ENCODE measurements around the gene LRCH4.
"Not testable (repeated sequence)": the region's sequence is repeated elsewhere in the genome, so short reads cannot be mapped to it uniquely, and the experiment has no call there.

The LRCH4 gene

DNA sequence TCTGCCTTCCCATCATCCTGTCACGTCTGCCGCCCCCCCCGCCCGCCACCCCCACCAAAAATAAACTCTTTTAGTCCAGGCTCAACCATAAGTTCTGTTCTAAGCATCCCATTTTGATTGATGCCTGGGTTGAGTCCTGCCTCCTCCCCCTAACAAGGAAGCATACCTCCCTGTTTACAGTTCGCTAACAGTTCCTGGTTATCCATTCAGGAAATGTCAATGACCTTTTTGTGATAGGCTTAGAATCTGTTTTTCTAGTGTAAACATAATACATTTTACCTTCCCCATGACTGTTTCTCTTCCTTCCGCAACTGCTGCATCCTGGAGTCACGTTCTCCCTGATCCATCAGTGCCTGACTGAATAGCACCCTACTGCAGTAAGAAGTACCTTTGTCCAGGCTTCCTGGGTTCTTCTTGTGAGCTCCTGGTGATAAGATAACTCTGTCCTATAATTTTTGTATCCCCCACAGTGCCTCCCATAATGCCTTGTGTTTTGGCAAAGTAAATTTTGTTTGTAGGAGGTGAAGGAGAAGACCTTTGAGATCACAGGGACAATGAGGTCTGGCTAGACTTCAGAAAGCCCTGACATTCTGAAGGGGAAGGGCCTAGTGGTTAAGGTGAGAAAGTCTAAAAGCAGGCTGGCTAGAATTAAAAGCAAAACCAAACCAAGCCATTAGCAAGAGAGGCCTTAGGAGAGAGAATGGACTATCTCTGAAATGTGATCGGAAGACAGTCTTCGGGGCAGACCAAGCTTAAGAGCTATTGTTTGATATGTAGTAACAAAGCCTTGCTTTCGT, 39.6 kb downstream of the LRCH4 start:
- no peak overlapping the region for H3K4me3 ChIP-seq (ENCODE audit: low read depth, low read length)
- no peak for DNase-seq (ENCODE audit: low read depth)
- TF ChIP-seq, protein P1, sequence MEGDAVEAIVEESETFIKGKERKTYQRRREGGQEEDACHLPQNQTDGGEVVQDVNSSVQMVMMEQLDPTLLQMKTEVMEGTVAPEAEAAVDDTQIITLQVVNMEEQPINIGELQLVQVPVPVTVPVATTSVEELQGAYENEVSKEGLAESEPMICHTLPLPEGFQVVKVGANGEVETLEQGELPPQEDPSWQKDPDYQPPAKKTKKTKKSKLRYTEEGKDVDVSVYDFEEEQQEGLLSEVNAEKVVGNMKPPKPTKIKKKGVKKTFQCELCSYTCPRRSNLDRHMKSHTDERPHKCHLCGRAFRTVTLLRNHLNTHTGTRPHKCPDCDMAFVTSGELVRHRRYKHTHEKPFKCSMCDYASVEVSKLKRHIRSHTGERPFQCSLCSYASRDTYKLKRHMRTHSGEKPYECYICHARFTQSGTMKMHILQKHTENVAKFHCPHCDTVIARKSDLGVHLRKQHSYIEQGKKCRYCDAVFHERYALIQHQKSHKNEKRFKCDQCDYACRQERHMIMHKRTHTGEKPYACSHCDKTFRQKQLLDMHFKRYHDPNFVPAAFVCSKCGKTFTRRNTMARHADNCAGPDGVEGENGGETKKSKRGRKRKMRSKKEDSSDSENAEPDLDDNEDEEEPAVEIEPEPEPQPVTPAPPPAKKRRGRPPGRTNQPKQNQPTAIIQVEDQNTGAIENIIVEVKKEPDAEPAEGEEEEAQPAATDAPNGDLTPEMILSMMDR (IDR thresholded peaks at IDR 0.05; ENCODE audit: low read depth, low read length): no peak
- TF ChIP-seq, protein P2, sequence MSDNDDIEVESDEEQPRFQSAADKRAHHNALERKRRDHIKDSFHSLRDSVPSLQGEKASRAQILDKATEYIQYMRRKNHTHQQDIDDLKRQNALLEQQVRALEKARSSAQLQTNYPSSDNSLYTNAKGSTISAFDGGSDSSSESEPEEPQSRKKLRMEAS (IDR thresholded peaks at IDR 0.05; ENCODE audit: low read depth, low read length): no peak
- TF ChIP-seq MYC (IDR thresholded peaks at IDR 0.05; ENCODE audit: low read depth, low read length) (no peak), POLR2A (IDR thresholded peaks at IDR 0.05; ENCODE audit: extremely low read depth, insufficient read length) (no peak)

DNA sequence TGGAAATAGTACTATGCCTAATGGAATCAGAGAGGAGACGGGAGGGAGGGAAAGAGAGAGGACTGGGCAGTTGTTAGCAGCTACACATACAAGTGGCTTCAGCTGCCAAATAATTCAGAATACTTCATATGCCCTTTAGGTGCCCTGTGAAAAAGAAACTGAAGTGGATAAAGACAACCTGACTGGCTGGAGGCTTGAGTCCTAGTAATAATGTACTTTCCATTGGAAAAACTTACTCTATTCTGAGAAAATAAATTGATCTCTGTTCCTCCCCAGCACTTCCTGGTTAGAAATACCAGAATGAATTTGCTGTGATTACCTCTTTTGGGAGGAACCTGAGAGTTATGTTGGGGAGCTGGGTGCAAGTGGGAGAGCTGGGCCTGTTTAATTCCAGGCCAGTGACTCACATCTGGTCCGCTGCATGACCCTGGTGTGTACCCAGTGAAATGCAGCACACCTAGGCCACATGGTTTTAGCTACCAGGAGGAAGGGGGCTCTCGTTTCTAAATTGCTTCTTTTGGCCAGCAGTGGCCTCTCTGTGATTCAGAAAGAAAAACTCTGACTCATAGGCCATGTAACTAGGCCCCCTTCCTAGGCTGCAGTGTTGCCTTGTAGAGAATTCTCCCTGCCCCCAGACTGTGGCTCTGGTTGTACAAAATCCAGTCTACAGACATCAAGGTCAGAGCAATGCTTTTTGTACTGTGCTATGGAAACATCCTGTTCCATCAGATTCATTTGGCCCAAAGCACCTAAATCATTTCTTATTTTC, 40.4 kb downstream of the LRCH4 start:
- DNase-seq (ENCODE audit: low read depth): peak; percentile 56
- H3K4me3 ChIP-seq (ENCODE audit: low read depth, low read length): no peak overlapping the region
- TF ChIP-seq, protein P1 (IDR thresholded peaks at IDR 0.05; ENCODE audit: low read depth, low read length): no peak
- TF ChIP-seq, protein P2 (IDR thresholded peaks at IDR 0.05; ENCODE audit: low read depth, low read length): peak; percentile 38; the same call in 1 of the 2 replicates

DNA sequence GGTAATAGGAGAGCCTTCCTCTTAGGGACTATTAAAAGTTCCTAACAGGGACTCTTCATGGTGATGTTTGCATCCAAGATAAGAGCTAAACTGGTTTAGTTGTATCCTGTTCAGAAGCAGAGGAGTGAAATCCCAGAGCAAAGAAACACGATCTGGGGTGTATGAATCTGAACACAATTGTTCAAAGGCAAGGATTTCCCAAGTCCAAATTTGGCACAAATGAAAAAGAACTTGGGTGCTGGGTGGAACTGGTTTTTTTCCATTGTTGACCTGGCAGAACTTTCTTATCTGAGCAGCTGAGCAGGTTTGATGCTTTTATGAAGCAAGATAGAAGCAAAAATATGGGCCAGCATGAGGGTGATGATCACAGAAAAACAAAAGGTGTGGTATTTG, 41.0 kb downstream of the LRCH4 start:
- H3K4me3 ChIP-seq (ENCODE audit: low read depth, low read length): no peak overlapping the region
- DNase-seq (ENCODE audit: low read depth): no peak
- TF ChIP-seq, protein P2 (IDR thresholded peaks at IDR 0.05; ENCODE audit: low read depth, low read length): no peak
- TF ChIP-seq POLR2A (IDR thresholded peaks at IDR 0.05; ENCODE audit: extremely low read depth, insufficient read length): no peak
- TF ChIP-seq, protein P1 (IDR thresholded peaks at IDR 0.05; ENCODE audit: low read depth, low read length): no peak

DNA sequence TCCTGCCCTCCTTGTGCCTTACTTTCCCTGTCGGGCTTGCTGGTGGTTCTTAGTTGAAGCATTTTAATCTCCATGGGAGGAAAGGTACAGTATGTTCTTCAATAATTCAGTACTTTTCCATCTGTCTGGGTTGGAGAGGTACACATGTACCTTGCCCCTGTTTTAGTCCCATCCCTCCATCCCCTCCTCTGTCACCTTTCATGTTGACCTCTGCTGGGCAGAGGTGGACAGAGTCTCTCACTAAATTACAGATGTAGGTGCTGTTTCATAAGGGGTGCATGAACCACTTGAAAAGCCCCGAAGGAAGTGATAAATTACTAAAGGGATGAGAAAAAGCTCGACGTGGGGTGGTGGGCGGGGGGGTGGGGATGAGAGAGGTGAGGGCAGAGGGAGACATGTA, 41.5 kb downstream of the LRCH4 start:
- no peak for DNase-seq (ENCODE audit: low read depth)
- no peak for TF ChIP-seq POLR2A (IDR thresholded peaks at IDR 0.05; ENCODE audit: extremely low read depth, insufficient read length)
- TF ChIP-seq, protein P1 (IDR thresholded peaks at IDR 0.05; ENCODE audit: low read depth, low read length): no peak
- TF ChIP-seq, protein P2 (IDR thresholded peaks at IDR 0.05; ENCODE audit: low read depth, low read length): no peak
- TF ChIP-seq MYC (IDR thresholded peaks at IDR 0.05; ENCODE audit: low read depth, low read length): no peak
- H3K4me3 ChIP-seq (ENCODE audit: low read depth, low read length): no peak overlapping the region

DNA sequence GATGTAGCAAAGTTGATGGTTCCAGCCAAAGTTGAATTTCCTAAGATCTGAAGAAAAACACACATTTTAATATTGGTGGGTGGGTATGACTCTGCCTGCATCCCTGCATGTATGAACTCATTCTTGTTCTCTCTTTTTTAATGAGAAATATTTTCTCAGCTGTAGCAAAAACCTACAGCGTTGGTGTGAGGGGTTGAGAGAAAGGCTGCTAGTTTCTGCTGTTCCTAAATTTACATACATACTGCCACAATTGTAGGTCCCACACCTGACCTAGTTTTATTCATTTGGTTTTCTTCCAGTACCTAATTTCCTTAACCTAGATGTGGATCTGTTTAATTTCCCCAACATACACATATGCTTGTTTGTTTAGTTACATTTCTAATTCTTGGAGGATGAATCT, 42.3 kb downstream of the LRCH4 start:
- H3K4me3 ChIP-seq (ENCODE audit: low read depth, low read length): no peak overlapping the region
- DNase-seq (ENCODE audit: low read depth): no peak

DNA sequence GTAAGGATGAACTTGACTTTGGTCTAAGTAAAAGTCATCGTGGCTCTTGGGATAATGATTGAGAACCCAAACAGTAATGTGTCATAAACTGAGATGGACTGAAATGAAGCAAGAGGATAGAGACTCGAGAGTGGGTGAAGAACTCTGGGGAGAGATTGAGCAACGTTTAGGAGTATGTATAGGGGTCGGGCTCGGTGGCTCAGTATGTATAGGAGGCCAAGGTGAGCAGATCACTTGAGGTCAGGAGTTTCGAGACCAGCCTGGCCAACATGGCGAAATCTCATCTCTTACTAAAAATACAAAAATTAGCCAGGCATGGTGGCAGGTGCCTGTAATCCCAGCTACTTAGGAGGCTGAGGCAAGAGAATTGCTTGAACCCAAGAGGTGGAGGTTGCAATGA, 44.6 kb downstream of the LRCH4 start:
- not testable (repeated sequence) for H3K4me3 ChIP-seq (ENCODE audit: low read depth, low read length)
- DNase-seq (ENCODE audit: low read depth): peak; percentile 69

More for the DNA sequence above, 42.3 kb downstream of the LRCH4 start:
- no peak for TF ChIP-seq POLR2A (IDR thresholded peaks at IDR 0.05; ENCODE audit: extremely low read depth, insufficient read length)
- TF ChIP-seq, protein P2 (IDR thresholded peaks at IDR 0.05; ENCODE audit: low read depth, low read length): no peak
- TF ChIP-seq, protein P1 (IDR thresholded peaks at IDR 0.05; ENCODE audit: low read depth, low read length): no peak
- TF ChIP-seq MYC (IDR thresholded peaks at IDR 0.05; ENCODE audit: low read depth, low read length): no peak
